ELR (cell line): ENCODE data around the gene RAB11B.
A peak's percentile ranks its signal among the peaks of the same experiment; 100 is the strongest.
"Not testable (repeated sequence)": the region's sequence is repeated elsewhere in the genome, so short reads cannot be mapped to it uniquely, and the experiment has no call there.

Experiments used
- DNase-seq: peaks from one replicate; pipeline ENCODE4 v3.0.0-alpha.2; 2015; ENCODE audit warnings: low read depth

The RAB11B gene

DNA sequence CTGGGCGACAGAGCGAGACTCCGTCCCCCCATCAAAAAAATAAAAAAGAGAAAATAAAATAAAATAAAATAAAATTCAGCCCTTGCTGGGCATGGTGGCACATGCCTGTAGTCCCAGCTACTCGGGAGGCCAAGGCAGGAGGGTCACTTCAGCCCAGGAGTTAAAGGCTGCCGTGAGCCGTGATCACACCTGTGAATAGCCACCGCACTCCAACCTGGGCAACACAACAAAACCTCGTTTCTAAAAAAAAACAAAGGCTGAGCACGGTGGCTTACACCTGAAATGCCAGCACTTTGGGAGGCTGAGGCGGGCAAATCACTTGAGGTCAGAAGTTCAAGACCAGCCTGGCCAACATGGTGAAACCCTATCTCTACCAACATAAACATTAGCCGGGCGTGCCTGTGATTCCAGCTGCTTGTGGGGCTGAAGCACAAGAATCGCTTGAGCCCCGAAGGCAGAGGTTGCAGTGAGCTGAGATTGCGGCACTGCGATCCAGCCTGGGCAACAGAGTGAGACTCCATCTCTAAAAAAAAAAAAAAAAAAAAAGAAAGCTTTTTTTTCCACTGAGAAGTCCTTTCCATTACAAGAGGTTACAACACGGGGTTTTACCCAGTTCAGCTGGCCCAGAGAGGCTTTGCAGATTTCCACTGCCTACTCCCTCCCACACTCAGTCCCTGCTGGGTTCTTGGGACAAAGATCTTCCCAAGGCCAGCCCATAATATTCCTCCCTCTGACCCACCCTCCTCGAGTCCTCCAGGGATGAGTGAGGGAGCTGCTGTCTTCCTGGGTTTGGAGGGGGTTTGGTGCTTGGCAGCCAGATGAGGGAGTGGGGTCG is 19.8 kb upstream of the RAB11B start:
- no peak for DNase-seq

DNA sequence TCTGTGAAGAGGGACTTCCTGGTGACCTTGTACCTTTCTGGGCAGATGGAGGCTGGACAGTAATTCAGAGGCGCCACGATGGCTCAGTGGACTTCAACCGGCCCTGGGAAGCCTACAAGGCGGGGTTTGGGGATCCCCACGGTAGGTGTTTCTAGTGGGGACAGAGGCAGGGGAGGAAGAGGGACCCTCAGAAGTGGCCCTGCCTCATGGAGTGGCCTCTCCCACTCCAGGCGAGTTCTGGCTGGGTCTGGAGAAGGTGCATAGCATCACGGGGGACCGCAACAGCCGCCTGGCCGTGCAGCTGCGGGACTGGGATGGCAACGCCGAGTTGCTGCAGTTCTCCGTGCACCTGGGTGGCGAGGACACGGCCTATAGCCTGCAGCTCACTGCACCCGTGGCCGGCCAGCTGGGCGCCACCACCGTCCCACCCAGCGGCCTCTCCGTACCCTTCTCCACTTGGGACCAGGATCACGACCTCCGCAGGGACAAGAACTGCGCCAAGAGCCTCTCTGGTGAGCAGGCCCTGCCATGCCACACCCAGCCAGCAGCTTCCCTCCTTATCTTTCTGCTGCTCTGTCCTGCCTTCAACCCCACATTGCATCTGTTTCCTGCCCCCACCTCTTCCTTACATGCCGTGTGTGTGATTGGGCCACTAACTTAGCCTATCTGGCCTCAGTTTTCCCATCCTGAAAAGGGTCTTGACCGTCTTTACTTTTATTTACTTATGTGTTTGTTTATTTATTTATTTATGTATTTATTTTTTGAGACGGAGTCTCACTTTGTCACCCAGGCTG is 19.0 kb upstream of the RAB11B start:
- no peak for DNase-seq

DNA sequence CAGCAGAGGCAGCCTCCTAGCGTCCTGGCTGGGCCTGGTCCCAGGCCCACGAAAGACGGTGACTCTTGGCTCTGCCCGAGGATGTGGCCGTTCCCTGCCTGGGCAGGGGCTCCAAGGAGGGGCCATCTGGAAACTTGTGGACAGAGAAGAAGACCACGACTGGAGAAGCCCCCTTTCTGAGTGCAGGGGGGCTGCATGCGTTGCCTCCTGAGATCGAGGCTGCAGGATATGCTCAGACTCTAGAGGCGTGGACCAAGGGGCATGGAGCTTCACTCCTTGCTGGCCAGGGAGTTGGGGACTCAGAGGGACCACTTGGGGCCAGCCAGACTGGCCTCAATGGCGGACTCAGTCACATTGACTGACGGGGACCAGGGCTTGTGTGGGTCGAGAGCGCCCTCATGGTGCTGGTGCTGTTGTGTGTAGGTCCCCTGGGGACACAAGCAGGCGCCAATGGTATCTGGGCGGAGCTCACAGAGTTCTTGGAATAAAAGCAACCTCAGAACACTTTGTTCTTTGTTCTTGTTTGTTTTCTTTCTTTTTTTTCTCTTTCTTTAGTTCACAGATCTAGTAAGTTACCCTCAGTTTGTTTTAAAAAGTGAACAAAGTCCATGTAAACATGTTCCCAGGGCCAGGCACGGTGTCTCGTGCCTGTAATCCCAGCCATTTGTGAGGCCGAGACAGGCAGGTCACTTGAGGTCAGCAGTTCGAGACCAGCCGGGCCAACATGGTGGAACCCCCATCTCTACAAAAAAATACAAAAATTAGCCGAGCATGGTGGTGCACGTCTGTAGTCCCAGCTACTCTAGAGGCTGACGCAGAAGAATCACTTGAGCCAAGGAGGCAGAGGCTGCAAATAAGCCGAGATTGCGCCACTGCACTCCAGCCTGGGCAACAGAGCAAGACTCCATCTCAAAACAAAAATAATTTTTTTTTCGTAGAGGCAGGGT is 16.0 kb upstream of the RAB11B start:
- DNase-seq: no peak

DNA sequence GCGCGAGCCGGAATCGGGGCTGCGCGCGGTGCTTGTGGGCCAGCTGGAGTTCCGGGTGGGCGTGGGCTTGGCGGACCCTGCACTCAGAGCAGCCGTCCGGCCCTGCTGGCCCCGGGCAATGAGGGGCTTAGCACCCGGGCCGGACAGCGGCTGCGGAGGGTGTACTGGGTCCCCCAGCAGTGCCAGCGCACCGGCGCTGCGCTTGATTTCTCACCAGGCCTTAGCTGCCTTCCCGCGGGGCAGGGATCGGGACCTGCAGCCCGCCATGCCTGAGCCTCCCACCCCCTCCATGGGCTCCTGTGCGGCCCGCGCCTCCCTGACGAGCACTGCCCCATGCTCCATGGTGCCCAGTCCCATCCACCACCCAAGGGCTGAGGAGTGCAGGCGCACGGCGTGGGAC is 14.4 kb upstream of the RAB11B start:
- not testable (repeated sequence) for DNase-seq

DNA sequence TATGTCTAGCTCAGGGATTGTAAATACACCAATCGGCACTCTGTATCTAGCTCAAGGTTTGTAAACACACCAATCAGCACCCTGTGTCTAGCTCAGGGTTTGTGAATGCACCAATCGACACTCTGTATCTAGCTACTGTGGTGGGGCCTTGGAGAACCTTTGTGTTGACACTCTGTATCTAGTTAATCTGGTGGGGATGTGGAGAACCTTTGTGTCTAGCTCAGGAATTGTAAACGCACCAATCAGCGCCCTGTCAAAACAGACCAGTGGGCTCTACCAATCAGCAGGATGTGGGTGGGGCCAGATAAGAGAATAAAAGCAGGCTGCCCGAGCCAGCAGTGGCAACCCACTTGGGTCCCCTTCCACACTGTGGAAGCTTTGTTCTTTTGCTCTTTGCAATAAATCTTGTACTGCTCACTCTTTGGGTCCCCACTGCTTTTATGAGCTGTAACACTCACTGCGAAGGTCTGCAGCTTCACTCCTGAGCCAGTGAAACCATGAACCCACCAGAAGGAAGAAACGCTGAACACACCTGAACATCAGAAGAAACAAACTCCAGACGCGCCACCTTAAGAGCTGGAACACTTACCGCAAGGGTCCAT is 13.7 kb upstream of the RAB11B start:
- not testable (repeated sequence) for DNase-seq

DNA sequence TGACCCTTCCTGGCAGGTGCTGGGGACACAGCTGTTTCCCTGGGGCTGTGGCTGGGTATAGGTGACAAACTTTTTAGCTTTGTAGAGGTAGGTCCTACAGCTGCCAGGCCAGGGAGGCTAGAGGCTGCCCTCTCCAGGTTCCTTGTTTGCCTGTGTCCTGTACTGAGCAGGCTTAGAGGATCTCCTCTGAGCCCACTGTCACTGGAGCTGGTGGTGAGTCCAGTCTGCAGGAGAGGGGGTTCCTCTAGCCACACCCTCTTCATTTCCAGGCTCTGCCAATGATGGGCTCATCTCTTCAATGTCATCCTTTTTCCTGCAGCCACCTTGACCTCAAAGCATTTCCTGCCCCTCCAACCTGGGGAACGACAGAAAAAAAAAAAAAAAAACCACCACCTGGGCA is 12.6 kb upstream of the RAB11B start:
- DNase-seq: no peak

DNA sequence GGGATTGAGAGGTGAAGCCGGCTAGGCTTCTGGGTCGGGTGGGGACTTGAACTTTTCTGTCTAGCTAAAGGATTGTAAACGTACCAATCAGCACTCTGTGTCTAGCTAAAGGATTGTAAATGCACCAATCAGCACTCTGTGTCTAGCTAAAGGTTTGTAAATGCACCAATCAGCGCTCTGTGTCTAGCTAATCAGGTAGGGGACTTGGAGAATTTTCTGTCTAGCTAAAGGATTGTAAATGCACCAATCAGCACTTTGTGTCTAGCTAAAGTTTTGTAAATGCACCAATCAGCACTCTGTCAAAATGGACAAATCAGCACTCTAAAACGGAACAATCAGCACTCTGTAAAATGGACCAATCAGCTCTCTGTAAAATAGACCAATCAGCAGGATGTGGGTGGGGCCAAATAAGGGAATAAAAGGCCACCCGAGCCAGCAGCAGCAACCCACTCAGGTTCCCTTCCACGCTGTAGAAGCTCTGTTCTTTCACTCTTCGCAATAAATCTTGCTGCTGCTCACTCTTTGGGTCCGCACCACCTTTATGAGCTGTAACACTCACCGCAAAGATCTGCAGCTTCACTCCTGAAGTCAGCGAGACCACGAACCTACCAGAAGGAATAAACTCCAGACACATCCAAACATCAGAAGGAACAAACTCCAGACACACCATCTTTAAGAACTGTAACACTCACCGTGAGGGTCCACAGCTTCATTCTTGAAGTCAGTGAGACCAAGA is 10.8 kb upstream of the RAB11B start:
- DNase-seq: not testable (repeated sequence)

DNA sequence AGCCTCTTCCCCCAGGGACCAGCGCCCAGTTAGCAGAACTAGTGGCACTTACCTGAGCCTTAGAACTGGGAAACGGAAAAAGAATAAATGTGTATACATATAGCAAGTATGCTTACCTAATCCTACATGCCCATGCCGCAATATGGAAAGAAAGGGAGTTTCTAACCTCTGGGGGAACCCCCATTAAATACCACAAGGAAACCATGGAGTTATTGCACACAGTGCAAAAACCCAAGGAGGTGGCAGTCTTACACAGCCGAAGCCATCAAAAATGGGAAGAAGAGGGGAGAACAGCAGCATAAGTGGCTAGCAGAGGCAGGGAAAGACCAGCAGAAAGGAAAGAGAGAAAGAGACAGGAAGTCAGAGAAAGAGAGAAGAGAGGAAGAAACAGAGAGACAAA is 5.6 kb upstream of the RAB11B start:
- not testable (repeated sequence) for DNase-seq

DNA sequence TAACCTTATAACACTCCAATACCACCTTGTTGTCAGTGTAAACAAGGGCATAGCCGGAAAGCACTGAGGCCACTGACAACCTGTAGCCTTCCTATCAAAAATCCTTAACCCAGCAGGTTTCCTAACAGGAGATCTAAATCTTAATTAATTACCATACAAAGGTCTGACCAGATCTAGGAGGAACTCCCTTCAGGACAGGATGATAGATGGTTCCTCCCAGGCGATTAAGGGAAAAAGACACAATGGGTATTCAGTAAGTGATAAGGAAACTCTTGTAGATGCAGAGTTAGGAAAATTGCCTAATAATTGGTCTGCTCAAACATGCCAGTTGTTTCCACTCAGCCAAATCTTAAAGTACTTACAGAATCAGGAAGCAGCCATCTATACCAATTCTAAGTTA is 5.1 kb upstream of the RAB11B start:
- not testable (repeated sequence) for DNase-seq

DNA sequence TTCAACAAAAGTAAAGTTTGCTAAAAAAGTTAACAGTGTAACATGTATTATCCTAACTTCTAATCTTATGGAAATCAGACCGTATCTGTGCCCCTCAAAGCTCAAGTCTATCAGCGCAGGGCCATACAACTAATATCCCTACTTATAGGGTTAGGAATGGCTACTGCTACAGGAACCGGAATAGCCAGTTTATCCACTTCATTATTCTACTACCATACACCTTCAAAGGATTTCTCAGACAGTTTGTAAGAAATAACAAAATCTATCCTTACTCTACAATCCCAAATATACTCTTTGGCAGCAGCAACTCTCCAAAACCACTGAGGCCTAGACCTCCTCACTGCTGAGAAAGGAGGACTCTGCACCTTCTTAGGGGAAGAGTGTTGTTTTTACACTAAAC is 4.6 kb upstream of the RAB11B start:
- not testable (repeated sequence) for DNase-seq

DNA sequence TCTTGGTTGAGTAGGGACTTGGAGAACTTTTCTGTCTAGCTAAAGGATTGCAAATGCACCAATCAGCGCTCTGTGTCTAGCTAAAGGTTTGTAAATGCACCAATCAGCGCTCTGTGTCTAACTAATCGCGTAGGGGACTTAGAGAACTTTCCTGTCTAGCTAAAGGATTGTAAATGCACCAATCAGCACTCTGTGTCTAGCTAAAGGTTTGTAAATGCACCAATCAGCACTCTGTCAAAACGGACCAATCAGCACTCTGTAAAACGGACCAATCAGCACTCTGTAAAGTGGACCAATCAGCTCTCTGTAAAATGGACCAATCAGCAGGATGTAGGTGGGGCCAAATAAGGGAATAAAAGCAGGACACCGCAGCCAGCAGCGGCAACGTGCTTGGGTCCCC is 3.7 kb upstream of the RAB11B start:
- DNase-seq: not testable (repeated sequence)

DNA sequence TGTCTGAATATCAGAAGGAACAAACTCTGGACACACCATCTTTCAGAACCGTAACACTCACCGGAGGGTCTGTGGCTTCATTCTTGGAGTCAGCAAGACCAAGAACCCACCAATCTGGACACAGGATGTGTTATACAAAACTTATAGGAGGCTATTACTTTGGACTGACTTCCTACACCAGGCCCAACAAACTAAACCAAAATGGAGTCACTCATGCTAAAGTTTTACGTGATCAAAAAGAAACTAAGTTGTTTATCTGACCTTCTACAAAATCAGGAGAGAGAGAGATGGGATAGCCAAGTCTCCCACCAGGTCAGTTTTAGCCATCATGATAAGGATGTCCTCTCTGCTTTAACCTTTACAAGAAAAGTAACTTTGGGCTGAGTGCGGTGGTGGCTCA is 3.2 kb upstream of the RAB11B start:
- no peak for DNase-seq

DNA sequence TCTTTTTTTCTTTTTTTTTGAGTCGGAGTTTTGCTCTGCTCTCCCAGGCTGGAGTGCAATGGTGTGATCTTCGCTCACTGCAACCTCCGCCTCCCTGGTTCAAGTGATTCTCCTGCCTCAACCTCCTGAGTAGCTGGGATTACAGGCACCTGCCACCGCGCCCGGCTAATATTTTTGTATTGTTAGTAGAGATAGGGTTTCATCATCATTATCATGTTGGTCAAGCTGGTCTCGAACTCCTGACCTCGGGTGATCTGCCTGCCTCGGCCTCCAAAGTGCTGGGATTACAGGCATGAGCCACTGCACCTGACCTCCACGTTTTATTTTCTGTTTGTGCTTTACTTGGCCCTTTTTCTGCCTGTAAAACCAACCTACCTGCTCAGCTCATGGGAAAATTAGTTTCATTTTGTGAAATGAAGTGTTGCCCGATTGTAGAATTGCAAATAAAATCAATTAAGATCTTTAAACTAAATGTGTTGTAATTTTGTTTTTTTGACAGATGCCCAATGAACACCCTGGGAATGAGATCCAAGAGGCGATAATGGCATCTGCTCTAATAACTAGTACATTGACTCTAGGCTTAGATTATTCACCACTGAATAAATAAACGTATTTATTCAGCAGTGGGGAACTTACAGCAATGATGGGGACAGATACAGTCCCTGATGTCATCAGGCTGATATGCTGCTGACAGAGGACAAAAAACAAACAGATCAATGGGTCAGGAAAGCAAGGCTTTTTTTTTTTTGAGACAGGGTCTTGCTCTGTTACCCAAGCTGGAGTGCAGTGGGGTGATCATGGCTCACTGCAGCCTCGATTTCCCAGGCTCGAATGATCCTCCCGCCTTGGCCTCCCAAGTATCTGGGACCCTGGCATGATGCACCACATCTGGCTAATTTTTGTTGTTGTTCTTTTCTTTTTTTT is 2.2 kb upstream of the RAB11B start:
- no peak for DNase-seq

DNA sequence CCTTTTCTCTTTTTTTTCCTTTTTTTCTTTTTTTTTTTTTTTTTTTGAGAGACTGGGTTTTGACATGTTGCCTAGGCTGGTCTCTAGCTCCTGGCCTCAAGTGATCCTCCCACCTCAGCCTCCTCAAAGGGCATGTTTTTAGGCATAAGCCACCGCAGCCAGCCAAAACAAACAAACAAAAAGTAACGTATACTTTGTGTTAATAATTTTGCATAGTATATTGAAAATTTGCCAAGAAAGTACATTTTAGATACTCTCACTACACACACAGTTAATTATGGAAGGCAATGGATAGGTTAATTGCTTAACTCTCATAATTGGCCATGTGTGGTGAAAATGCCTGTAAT is 1.6 kb upstream of the RAB11B start:
- DNase-seq: no peak

DNA sequence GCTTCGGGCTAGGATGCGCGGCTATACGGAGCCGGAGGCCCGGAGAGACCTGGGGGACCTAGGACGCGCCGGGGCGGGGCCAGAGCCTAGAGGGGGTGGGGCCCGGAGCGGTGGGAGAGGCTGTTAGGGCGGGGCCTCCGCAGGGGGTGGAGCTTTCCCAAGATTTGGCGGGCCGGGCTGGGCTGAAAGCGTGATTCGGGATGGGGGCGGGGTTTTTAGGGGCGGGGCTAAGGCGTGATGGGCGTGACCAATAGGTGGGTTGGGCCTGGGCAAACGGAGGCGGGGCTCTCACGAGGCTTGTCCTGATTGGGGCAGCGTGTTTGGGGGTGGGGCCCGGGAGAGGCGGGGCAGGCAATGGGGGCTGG is 439 bp downstream of the RAB11B start:
- peak; percentile 93 for DNase-seq

DNA sequence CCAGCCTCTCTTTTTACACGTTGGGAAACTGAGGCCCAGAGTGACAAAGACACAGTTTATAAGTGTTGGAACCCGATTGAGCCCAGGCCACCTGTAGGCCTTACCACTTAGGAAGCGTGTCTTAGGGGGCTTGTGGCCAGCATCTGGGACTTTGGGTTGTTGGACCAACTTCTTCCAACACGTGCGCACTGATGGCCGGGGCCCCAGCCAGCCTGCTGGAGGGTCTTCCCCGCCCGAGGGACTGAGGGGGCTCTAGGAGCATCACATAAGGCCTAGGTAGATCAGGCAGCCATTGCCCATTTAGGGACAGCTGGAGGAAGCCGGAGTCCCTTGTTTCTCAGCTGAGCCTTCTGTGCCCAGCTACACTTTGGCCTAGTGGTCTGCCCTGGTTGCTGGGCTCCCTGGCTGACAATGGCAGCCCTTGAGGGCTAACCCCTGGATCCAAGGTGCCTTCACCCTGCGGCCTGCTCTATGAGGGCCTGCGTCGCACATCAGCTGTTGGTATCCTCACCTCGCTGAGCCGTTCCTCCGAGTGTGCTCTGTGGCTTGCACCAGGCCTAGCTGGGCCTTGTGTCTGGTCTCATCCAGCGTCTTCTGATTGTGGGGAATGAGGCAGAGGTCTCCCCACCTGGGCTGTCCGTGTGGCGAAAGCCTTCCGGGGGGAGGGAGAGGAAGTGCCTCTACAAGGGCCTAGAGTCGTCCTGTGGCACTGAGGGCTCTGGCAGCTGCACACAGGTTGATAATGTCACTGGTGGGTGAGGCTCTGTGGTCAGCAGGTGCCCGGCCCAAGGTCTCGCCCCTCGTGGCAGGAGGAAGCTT is 1.2 kb downstream of the RAB11B start:
- no peak for DNase-seq

DNA sequence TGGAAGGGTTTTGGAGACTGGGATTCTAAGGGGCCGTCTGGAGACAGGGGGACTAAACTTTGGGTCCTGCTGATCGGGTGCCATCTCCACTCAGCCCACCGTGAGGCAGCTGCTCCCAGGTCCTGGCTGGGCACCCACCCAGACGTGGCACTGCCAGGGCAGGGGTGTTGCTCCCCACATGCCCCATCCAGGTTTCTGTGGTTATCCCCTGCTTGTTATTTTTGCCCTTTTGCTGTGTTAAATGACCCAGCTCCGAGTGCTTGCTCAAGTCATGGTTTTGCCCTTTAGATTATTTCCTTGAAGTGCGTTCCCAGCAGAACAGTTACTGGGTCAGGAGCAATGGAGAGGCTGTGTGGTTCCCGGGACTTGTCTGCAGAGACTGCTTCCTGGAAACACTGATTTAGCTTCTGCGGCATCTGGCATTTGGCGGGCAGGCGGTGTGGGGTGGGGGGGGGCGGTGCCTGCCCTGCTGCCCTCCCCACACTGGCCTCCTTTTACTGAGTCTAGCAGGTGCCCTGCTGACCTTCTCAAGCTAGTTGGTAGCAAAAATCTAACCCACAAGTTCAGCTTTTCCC is 1.9 kb downstream of the RAB11B start:
- no peak for DNase-seq

DNA sequence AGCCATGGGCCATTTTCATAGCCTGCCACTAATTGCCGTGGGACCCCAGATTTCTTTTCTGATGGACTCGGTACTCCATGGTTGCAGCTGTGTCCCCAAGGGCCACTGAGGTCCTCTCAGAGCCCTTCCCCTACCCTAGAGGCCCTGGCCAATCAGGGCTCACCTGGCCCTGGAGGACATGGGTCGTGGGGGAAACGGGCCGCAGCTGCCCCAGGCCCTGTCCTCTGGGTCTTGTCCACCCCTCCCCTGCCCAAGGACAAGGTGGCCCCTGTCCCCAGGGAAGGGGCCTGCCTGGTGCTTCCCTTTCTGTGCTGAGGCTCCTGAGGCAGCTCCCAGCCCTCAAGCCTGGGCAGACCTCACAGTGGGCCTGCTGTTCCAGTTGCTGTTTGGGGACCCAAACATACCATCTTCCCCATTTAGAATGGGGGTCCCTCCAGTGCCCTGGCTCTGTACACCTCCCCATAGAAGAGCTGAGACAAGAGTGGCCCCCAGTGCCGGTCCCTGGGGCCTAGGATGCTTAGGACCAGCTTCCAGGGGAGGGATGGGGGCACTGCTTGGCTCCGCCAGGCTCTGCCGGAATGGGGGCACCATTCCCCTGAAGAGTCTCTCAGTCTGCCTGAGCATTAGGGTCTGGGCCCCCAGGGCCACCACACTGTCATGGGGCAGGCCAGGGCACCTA is 3.2 kb downstream of the RAB11B start:
- no peak for DNase-seq
